Body of pancreas (tissue), 4 donors: Measurements from ENCODE around the gene MYH7.

ENCODE experiments used
- POLR2A ChIP-seq, 3 donors: fragments of 450-650 bp; IDR thresholded peaks; one replicate each; pipeline ENCODE4 v1.6.1; 2016; ENCODE audit warnings: antibody characterized with exemption in 3 of 3, mild to moderate bottlenecking in 2 of 3
- TF ChIP-seq, protein P1 (sequence below), 7 experiments: fragments of 450-650 bp in 4 of 7; fragments of 200-600 bp in 3 of 7; sonication (generic) in 3 of 7; IDR thresholded peaks; one replicate each; pipeline ENCODE4 v1.5.1; 2016 to 2019; ENCODE audit warnings: antibody characterized with exemption in 7 of 7

DNA sequence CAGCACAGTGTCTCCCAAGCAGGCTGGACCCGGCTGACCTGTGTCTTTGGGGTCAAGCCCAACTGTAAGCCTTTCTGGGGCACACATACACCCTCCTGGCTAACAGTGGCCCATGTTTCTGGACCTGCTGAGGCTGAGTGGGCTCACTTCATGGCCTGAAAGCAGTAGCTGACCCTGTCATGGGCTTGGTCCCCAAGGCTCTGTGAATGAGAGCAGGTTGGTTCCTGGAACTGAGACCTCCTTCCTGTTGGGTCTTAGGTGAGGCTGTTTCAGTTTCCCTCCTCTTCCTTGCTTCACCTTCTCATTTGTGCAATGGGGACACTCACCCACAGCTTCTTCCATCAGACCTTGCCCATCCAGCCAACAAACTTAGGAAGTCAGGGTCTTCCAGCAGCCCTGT, 63.6 kb downstream of the MYH7 start:
- TF ChIP-seq, protein P1, sequence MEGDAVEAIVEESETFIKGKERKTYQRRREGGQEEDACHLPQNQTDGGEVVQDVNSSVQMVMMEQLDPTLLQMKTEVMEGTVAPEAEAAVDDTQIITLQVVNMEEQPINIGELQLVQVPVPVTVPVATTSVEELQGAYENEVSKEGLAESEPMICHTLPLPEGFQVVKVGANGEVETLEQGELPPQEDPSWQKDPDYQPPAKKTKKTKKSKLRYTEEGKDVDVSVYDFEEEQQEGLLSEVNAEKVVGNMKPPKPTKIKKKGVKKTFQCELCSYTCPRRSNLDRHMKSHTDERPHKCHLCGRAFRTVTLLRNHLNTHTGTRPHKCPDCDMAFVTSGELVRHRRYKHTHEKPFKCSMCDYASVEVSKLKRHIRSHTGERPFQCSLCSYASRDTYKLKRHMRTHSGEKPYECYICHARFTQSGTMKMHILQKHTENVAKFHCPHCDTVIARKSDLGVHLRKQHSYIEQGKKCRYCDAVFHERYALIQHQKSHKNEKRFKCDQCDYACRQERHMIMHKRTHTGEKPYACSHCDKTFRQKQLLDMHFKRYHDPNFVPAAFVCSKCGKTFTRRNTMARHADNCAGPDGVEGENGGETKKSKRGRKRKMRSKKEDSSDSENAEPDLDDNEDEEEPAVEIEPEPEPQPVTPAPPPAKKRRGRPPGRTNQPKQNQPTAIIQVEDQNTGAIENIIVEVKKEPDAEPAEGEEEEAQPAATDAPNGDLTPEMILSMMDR (IDR thresholded peaks at IDR 0.05), result no peak
- TF ChIP-seq POLR2A (IDR thresholded peaks at IDR 0.05), result no peak
